Panc1 (cell line): ENCODE results near the gene GRID2.

Source experiments
- POLR2AphosphoS5 ChIP-seq: IDR thresholded peaks from 2 replicates; pipeline ENCODE4 v1.6.1; 2012; ENCODE audit warnings: mild to moderate bottlenecking, low read depth, low read length, moderate library complexity
- SIN3A ChIP-seq: IDR thresholded peaks from 2 replicates; pipeline ENCODE4 v1.6.1; 2012; ENCODE audit warnings: low read depth, mild to moderate bottlenecking, low read length, moderate library complexity, borderline replicate concordance; ENCODE audit not compliant: insufficient read depth
- TCF7L2 ChIP-seq: IDR thresholded peaks from 2 replicates; pipeline ENCODE4 v1.6.1; 2011; ENCODE audit warnings: mild to moderate bottlenecking, low read depth, low read length, inconsistent platforms
- TF ChIP-seq, protein P1 (sequence below): fragments of 450-650 bp; IDR thresholded peaks from 2 replicates; pipeline ENCODE4 v1.5.1; 2017; ENCODE audit warnings: mild to moderate bottlenecking

- TF ChIP-seq POLR2AphosphoS5 (no peak), SIN3A (no peak), TCF7L2 (no peak)
- TF ChIP-seq, protein P1, sequence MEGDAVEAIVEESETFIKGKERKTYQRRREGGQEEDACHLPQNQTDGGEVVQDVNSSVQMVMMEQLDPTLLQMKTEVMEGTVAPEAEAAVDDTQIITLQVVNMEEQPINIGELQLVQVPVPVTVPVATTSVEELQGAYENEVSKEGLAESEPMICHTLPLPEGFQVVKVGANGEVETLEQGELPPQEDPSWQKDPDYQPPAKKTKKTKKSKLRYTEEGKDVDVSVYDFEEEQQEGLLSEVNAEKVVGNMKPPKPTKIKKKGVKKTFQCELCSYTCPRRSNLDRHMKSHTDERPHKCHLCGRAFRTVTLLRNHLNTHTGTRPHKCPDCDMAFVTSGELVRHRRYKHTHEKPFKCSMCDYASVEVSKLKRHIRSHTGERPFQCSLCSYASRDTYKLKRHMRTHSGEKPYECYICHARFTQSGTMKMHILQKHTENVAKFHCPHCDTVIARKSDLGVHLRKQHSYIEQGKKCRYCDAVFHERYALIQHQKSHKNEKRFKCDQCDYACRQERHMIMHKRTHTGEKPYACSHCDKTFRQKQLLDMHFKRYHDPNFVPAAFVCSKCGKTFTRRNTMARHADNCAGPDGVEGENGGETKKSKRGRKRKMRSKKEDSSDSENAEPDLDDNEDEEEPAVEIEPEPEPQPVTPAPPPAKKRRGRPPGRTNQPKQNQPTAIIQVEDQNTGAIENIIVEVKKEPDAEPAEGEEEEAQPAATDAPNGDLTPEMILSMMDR, result no peak
Measured at GRCh38 chr4:92830771-92831170, 527.0 kb downstream of the GRID2 start.
